DMS53 treated with DMSO at 0.1 percent for 48 hours (cell line): ENCODE results near the gene ST3GAL4.

ENCODE experiments used
- DNase-seq: peaks from one replicate; lab custom pipeline; 2025; ENCODE audit not compliant: unreplicated experiment; lab: John Stamatoyannopoulos, UW

Gene ST3GAL4

GRCh38 chr11:126328938-126329643 lies 26.4 kb upstream of the ST3GAL4 start:
- no peak for DNase-seq

GRCh38 chr11:126329644-126330211 lies 25.8 kb upstream of the ST3GAL4 start:
- no peak for DNase-seq

- DNase-seq = no peak
Measured at GRCh38 chr11:126331286-126331685, 24.2 kb upstream of the ST3GAL4 start.

GRCh38 chr11:126332221-126332711 lies 23.2 kb upstream of the ST3GAL4 start:
- no peak for DNase-seq

GRCh38 chr11:126333142-126333541 lies 22.3 kb upstream of the ST3GAL4 start:
- DNase-seq = no peak

- DNase-seq = no peak
Measured at GRCh38 chr11:126334659-126335462, 20.6 kb upstream of the ST3GAL4 start.

- DNase-seq = no peak
Measured at GRCh38 chr11:126335463-126335760, 20.1 kb upstream of the ST3GAL4 start.

GRCh38 chr11:126336138-126336541 lies 19.3 kb upstream of the ST3GAL4 start:
- DNase-seq = no peak

GRCh38 chr11:126336671-126337101 lies 18.8 kb upstream of the ST3GAL4 start:
- no peak for DNase-seq

GRCh38 chr11:126337126-126337473 lies 18.4 kb upstream of the ST3GAL4 start:
- no peak for DNase-seq

GRCh38 chr11:126337474-126338241 lies 17.8 kb upstream of the ST3GAL4 start:
- no peak for DNase-seq

- DNase-seq = no peak
Measured at GRCh38 chr11:126338346-126339055, 17.0 kb upstream of the ST3GAL4 start.

- DNase-seq = no peak
Measured at GRCh38 chr11:126339073-126339862, 16.2 kb upstream of the ST3GAL4 start.

GRCh38 chr11:126339863-126340434 lies 15.5 kb upstream of the ST3GAL4 start:
- DNase-seq = no peak

- no peak for DNase-seq
Measured at GRCh38 chr11:126340960-126341606, 14.4 kb upstream of the ST3GAL4 start.

GRCh38 chr11:126341760-126342161 lies 13.7 kb upstream of the ST3GAL4 start:
- DNase-seq = no peak

GRCh38 chr11:126343051-126343450 lies 12.4 kb upstream of the ST3GAL4 start:
- no peak for DNase-seq

GRCh38 chr11:126344141-126345080 lies 11.1 kb upstream of the ST3GAL4 start:
- no peak for DNase-seq
